GM23338 (cell line): ENCODE results near the gene RTL10.

Source experiments
- CTCF ChIP-seq, 2 experiments: fragments of 200-600 bp in 1 of 2; sonication (generic) in 1 of 2; conservative IDR thresholded peaks; 2 replicates each; pipeline versions ENCODE4 v1.5.1 to v1.6.1; 2016 to 2017; ENCODE audit warnings: antibody characterized with exemption in 2 of 2, low read depth in 2 of 2, mild to moderate bottlenecking in 2 of 2, moderate library complexity in 1 of 2
- EZH2 ChIP-seq: fragments of 200-600 bp; sonication (generic); IDR thresholded peaks from one replicate; pipeline ENCODE4 v1.8.0; 2017; ENCODE audit warnings: antibody characterized with exemption, mild to moderate bottlenecking, low read depth; ENCODE audit not compliant: unreplicated experiment
- JUNB ChIP-seq: IDR thresholded peaks from one replicate; pipeline ENCODE4 v1.6.1; 2016; ENCODE audit warnings: antibody characterized with exemption; ENCODE audit not compliant: unreplicated experiment
- POLR2AphosphoS5 ChIP-seq: IDR thresholded peaks from 2 replicates; pipeline ENCODE4 v1.6.1; 2016; ENCODE audit warnings: antibody characterized with exemption, low read depth
- ZNF462 ChIP-seq: fragments of 250-450 bp; sonication (Bioruptor Pico); IDR thresholded peaks from 2 replicates; pipeline ENCODE4 v1.5.0; 2020; ENCODE audit warnings: mild to moderate bottlenecking, moderate library complexity

- TF ChIP-seq EZH2, result no peak
- TF ChIP-seq CTCF (conservative IDR thresholded peaks at IDR 0.05; ENCODE audit: low read depth in 2 of 2), result no peak
- TF ChIP-seq POLR2AphosphoS5, result no peak
- TF ChIP-seq ZNF462 (CRISPR knock-in tag), result no peak
- TF ChIP-seq JUNB, result no peak
Measured at GRCh38 chr22:19819208-19819910, 35.3 kb downstream of the RTL10 start.
